HepG2 (cell line): ENCODE data around the gene LASP1.

Experiments used
- ELF3 ChIP-seq: IDR thresholded peaks from 2 replicates; pipeline ENCODE4 v1.6.1; 2016; ENCODE audit warnings: missing genetic modification reagents, missing compliant biosample characterization
- MXD4 ChIP-seq: IDR thresholded peaks from 2 replicates; pipeline ENCODE4 v1.6.1; 2016; ENCODE audit warnings: mild to moderate bottlenecking, missing biosample characterization, missing genetic modification reagents
- POLR2A ChIP-seq, 2 experiments: IDR thresholded peaks; 2 replicates each; pipeline ENCODE4 v1.6.1; 2011; ENCODE audit warnings: low read depth in 2 of 2, low read length in 2 of 2, mild to moderate bottlenecking in 1 of 2, moderate library complexity in 1 of 2; ENCODE audit not compliant: insufficient read depth in 1 of 2
- ZBTB20 ChIP-seq: sonication (generic); formaldehyde crosslinking; IDR thresholded peaks from 2 replicates; pipeline ENCODE4 v1.8.1; 2023; ENCODE audit warnings: missing genetic modification reagents, low read depth, mild to moderate bottlenecking, borderline replicate concordance
- ZIK1 ChIP-seq: sonication (generic); formaldehyde crosslinking; IDR thresholded peaks from 2 replicates; pipeline ENCODE4 v1.5.0; 2020; ENCODE audit warnings: mild to moderate bottlenecking, low read depth, missing genetic modification reagents, borderline replicate concordance
- ZNF746 ChIP-seq: sonication (generic); formaldehyde crosslinking; IDR thresholded peaks from 2 replicates; pipeline ENCODE4 v1.8.0; 2022; ENCODE audit warnings: mild to moderate bottlenecking, missing genetic modification reagents
- TF ChIP-seq, protein P1 (sequence below): sonication (generic); formaldehyde crosslinking; IDR thresholded peaks from 2 replicates; pipeline ENCODE4 v1.4.0; 2020; ENCODE audit warnings: mild to moderate bottlenecking, missing genetic modification reagents
- TF ChIP-seq, protein P2 (sequence below): sonication (generic); formaldehyde crosslinking; IDR thresholded peaks from 2 replicates; pipeline ENCODE4 v1.8.1; 2023; ENCODE audit warnings: missing genetic modification reagents, inconsistent platforms, borderline replicate concordance
- TF ChIP-seq, protein P3 (sequence below), 2 experiments: IDR thresholded peaks; 2 replicates each; pipeline ENCODE4 v1.6.1; 2011 to 2012; ENCODE audit warnings: low read length in 2 of 2, borderline replicate concordance in 1 of 2, low read depth in 1 of 2, mild to moderate bottlenecking in 1 of 2, moderate library complexity in 1 of 2

DNA sequence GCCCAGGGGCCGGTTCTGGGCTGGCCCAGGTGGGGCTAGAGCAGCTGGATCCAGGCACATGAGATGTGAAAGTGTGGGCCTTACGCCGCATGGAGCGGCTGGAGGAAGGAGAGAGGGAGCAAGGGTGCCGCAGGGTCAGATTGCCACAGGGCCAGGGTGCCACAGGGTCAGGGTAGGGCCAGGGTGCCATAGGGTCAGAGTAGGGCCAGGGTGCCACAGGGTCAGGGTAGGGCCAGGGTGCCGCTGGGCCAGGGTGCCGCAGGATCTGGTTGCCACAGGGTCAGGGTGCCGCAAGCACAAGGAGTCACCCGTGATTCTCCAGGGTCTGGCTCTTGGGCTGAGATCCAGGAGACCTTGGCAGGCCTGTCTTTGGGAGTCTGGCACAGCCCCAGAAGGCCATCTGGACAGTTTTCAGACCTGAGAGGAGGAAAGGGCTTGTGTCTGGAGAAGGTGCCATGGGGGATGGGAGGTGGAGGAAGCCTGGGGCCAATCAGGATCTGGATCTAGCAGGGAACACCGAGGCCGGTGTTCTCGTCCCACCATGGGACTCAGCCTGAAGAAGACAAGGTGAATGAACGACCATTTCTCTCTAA lies 42.5 kb downstream of the LASP1 start:
- TF ChIP-seq ZBTB20 (CRISPR knock-in tag) (no peak), ZNF746 (CRISPR knock-in tag) (no peak), MXD4 (CRISPR knock-in tag) (no peak), POLR2A (IDR thresholded peaks at IDR 0.05; ENCODE audit: insufficient read depth in 1 of 2, low read depth in 2 of 2, low read length in 2 of 2) (no peak), ELF3 (CRISPR knock-in tag) (no peak), ZIK1 (CRISPR knock-in tag) (no peak)
- TF ChIP-seq, protein P1, sequence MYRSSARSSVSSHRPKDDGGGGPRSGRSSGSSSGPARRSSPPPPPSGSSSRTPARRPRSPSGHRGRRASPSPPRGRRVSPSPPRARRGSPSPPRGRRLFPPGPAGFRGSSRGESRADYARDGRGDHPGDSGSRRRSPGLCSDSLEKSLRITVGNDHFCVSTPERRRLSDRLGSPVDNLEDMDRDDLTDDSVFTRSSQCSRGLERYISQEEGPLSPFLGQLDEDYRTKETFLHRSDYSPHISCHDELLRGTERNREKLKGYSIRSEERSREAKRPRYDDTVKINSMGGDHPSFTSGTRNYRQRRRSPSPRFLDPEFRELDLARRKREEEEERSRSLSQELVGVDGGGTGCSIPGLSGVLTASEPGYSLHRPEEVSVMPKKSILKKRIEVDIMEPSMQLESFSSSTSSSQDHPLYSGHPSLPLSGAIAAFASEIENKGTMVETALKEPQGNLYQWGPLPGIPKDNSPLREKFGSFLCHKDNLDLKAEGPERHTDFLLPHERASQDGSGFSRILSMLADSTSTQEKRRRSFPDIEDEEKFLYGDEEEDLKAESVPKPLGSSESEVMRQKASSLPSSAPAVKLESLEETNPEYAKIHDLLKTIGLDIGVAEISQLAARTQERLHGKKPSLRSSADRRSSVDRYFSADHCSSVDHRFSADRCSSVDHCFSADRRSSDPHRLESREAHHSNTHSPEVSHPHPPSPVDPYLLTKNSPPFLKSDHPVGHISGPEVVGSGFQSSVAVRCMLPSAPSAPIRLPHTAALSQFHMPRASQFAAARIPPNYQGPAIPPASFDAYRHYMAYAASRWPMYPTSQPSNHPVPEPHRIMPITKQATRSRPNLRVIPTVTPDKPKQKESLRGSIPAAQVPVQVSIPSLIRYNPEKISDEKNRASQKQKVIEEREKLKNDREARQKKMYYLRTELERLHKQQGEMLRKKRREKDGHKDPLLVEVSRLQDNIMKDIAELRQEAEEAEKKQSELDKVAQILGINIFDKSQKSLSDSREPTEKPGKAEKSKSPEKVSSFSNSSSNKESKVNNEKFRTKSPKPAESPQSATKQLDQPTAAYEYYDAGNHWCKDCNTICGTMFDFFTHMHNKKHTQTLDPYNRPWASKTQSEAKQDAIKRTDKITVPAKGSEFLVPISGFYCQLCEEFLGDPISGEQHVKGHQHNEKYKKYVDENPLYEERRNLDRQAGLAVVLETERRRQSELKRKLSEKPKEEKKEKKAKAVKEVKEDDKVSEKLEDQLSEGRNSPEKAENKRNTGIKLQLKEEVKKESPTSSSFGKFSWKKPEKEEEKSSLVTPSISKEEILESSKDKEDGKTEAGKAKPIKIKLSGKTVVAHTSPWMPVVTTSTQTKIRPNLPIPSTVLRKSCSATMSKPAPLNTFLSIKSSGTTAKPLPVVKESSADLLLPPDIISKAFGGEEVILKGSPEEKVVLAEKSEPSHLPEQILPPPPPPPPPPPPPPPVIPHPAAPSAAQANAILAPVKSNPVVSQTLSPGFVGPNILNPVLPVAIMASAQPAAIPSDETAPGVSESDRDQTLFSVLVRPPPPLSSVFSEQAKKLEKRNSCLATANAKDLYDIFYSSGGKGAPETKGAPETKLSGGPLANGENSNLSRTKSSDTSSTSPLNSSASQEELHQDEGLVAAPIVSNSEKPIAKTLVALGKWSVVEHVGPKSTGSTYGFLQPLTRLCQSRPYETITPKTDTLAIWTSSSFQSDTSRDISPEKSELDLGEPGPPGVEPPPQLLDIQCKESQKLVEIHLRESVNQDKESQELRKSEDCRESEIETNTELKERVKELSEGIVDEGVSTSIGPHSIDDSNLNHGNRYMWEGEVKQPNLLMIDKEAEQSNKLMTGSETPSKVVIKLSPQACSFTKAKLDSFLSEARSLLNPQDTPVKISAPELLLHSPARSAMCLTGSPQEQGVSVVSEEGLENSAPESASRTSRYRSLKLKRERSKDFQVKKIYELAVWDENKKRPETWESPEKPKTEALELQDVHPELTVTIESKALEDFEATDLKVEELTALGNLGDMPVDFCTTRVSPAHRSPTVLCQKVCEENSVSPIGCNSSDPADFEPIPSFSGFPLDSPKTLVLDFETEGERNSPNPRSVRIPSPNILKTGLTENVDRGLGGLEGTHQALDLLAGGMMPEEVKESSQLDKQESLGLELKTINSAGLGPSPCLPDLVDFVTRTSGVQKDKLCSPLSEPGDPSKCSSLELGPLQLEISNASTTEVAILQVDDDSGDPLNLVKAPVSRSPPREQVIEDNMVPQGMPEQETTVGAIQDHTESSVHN (CRISPR knock-in tag), result no peak
- TF ChIP-seq, protein P2, sequence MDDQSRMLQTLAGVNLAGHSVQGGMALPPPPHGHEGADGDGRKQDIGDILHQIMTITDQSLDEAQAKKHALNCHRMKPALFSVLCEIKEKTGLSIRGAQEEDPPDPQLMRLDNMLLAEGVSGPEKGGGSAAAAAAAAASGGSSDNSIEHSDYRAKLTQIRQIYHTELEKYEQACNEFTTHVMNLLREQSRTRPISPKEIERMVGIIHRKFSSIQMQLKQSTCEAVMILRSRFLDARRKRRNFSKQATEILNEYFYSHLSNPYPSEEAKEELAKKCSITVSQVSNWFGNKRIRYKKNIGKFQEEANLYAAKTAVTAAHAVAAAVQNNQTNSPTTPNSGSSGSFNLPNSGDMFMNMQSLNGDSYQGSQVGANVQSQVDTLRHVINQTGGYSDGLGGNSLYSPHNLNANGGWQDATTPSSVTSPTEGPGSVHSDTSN, result no peak
- TF ChIP-seq, protein P3, sequence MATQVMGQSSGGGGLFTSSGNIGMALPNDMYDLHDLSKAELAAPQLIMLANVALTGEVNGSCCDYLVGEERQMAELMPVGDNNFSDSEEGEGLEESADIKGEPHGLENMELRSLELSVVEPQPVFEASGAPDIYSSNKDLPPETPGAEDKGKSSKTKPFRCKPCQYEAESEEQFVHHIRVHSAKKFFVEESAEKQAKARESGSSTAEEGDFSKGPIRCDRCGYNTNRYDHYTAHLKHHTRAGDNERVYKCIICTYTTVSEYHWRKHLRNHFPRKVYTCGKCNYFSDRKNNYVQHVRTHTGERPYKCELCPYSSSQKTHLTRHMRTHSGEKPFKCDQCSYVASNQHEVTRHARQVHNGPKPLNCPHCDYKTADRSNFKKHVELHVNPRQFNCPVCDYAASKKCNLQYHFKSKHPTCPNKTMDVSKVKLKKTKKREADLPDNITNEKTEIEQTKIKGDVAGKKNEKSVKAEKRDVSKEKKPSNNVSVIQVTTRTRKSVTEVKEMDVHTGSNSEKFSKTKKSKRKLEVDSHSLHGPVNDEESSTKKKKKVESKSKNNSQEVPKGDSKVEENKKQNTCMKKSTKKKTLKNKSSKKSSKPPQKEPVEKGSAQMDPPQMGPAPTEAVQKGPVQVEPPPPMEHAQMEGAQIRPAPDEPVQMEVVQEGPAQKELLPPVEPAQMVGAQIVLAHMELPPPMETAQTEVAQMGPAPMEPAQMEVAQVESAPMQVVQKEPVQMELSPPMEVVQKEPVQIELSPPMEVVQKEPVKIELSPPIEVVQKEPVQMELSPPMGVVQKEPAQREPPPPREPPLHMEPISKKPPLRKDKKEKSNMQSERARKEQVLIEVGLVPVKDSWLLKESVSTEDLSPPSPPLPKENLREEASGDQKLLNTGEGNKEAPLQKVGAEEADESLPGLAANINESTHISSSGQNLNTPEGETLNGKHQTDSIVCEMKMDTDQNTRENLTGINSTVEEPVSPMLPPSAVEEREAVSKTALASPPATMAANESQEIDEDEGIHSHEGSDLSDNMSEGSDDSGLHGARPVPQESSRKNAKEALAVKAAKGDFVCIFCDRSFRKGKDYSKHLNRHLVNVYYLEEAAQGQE (IDR thresholded peaks at IDR 0.05; ENCODE audit: borderline replicate concordance in 1 of 2, low read depth in 1 of 2, low read length in 2 of 2), result no peak
